ENCODE data around the gene P3H1. TPM values are rescaled to one million over a fixed set of nuclear protein-coding genes. Genes with fewer than 3 reads are reported as not detected.

Gene P3H1
- total RNA-seq, 1 experiment from 2014 or later: 29.8 TPM

DNA sequence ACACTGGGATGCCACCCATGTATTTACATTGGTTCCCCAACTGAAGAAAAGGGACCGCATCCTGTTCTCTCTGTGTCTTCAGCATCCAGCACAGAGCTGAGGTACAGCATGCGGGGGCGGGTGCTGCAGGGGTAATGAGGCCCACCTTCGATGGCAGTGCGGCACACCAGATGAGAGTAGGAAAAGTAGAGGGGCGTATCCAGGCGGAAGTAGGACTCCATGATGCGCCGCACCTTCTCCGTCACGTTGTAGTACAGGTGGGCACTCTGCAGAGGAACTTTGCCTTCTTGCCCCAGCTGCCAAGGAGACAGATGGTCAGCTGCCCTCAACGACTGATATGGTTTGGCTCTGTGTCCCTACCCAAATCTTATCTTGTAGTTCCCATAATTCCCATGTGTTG is 16.8 kb downstream of the P3H1 start:
- in situ Hi-C loops (cut with HindIII; ENCODE audit: low pct_unique_long_range_greater_than_20kb, low sequenced_read_pairs): no loop called here

DNA sequence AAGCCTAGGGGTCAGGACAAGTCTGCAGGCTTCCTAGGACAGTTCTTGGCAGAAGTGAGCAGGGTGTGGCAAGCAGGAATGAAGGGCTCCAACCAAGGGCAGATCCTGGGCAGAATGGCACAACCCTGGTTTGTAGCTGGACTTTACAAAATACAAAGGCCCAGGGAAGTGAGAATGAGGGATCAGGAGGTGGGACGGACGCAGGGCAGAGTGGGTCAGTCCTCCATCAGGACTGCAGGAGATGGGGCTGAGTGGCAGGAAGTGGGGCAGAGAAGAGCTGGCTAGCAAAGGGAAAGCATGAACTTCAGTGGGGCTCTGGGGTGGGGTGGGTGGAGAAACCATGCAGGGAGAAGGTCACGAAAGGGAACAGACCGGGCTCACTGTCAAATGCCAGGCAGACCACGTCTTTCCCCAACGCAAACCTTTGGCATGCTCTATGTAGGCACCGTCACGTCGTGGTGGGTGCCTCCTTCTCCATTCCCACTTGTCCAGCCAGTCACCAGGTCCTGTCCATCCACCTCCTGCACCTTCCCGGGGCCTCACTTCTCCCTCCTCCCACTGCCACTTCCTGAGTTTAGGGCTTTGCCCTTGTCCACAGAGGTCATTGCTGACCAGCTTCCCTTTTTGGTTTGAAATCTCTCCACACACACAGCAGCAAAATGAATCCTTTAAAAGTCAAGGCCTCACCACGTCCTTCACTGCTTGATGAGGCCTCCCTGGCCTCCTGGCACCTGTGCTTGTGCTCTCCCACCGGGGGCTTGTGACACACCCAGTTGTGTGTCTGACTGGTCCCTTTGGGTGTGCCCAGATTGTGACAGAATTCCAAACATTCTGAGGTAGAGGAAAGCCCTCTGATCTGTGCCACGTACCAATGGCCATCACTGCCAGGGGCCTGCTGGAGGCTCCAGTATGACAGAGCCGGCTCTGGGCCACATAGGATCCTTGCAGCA is 18.1 kb downstream of the P3H1 start:
- in situ Hi-C loops (cut with HindIII; ENCODE audit: low pct_unique_long_range_greater_than_20kb, low sequenced_read_pairs): no loop called here

More for the DNA sequence above, 16.8 kb downstream of the P3H1 start:
- no peak for DNase-seq (ENCODE audit: low read depth, low spot score)

DNA sequence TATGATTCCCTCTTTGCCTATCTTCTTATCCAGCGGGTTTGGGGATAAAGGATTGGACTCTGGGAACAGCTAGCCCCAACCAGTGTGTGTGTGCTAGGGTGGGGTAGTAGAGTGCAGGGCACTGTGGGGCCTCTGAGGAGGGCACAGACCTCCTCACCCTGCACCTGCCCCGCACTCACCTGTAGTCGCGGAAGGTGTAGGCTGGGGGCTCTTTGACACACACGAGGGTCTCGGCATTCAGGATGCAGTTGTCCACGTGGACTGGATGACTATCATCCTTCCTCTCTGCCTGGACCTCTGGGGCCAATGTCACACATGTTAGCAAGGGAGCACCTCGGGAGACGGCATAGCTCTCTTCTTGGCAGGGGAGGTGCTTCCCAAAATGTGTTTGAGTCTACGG is 18.8 kb downstream of the P3H1 start:
- in situ Hi-C loops (cut with HindIII; ENCODE audit: low pct_unique_long_range_greater_than_20kb, low sequenced_read_pairs): no loop called here
- no peak for DNase-seq (ENCODE audit: low read depth, low spot score)

More for the DNA sequence above, 18.1 kb downstream of the P3H1 start:
- DNase-seq (ENCODE audit: low read depth, low spot score): no peak

DNA sequence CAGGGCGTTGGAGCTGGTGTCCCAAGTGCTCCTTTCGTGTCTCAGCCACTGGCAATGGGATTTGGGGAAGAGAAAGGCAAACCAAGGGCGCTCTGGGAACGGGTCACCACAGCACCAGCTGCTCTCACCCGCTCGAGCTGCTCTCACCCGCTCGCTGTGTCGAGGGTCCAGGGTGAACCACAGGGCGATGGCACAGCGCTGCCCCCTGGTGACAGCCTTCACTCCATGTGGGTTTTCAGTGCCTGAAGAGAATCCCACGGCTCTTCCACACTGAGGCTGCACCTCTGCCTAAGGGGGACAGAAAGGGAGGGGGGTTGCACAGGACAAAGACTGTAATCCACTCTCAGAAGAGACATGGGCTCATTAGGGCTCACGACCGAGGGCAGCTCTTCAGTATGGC is 19.7 kb downstream of the P3H1 start:
- in situ Hi-C loops (cut with HindIII; ENCODE audit: low pct_unique_long_range_greater_than_20kb, low sequenced_read_pairs): no loop called here
- DNase-seq (ENCODE audit: low read depth, low spot score): peak; percentile 30

DNA sequence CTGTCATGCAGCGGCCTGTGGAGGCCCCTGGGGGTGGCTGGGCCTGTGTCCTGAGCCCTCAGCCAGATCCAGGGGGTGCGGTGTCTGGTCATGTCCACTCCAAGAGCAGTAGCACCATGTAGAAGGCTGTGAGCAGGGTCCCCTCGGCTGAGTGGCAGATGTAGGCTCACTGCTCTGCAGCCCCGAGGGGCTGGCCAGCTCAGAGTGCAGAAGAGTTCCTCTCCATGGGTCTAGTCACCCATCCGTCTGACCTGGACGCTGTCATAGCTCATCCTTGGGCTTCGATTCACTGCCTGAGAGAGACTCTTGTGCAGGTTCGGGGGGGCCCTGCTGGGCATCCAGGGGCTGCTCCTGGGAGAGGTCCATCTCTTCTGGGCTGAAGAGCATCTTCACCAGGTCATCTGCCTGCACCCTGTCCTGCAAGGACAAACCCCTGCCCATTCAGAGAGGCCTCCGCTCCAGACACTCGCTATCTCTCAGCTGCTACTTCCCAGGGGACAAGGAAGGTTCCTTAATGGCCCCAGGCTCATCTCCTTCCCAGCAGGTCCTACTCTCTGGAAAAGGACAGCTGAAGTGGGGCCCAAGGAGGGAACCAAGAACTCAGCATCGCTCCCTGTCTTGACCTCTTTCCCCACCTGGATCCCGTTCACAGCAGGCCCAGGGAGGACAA is 20.3 kb downstream of the P3H1 start:
- in situ Hi-C loops (cut with HindIII; ENCODE audit: low pct_unique_long_range_greater_than_20kb, low sequenced_read_pairs): no loop called here
- no peak for DNase-seq (ENCODE audit: low read depth, low spot score)

DNA sequence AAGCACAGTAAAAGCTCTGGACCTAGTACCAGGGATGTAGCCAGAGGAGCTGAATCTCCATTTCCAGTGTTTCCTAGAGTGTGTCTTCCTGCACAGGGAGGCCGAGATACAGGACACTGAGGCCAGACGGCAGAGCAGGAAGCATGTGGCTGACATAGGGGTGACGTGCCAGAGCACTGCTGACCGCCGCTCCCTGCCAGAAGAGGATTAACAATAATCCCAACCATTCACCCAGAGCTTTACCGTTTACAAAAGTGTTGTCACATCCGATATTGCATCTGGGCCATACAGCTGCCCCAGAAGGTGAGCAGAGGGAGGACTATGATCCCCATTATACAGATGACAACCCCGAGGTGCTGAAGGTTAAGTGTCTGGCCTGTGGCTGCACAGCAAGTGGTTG is 21.0 kb downstream of the P3H1 start:
- in situ Hi-C loops (cut with HindIII; ENCODE audit: low pct_unique_long_range_greater_than_20kb, low sequenced_read_pairs): no loop called here

DNA sequence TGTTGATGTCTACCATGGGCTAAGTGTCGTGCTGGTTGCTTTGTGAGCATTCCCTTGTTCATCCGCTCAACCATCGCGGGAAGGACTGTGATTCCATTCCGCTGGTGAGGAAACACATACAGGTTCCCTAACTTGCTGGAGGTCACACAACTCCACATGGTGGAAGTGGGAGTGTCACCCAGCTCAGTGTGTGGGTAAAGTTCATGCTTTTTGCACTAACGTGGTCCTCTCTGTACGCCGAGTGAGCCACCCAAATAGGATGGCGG is 22.7 kb downstream of the P3H1 start:
- in situ Hi-C loops (cut with HindIII; ENCODE audit: low pct_unique_long_range_greater_than_20kb, low sequenced_read_pairs): no loop called here
- no peak for DNase-seq (ENCODE audit: low read depth, low spot score)

More for the DNA sequence above, 21.0 kb downstream of the P3H1 start:
- no peak for DNase-seq (ENCODE audit: low read depth, low spot score)

DNA sequence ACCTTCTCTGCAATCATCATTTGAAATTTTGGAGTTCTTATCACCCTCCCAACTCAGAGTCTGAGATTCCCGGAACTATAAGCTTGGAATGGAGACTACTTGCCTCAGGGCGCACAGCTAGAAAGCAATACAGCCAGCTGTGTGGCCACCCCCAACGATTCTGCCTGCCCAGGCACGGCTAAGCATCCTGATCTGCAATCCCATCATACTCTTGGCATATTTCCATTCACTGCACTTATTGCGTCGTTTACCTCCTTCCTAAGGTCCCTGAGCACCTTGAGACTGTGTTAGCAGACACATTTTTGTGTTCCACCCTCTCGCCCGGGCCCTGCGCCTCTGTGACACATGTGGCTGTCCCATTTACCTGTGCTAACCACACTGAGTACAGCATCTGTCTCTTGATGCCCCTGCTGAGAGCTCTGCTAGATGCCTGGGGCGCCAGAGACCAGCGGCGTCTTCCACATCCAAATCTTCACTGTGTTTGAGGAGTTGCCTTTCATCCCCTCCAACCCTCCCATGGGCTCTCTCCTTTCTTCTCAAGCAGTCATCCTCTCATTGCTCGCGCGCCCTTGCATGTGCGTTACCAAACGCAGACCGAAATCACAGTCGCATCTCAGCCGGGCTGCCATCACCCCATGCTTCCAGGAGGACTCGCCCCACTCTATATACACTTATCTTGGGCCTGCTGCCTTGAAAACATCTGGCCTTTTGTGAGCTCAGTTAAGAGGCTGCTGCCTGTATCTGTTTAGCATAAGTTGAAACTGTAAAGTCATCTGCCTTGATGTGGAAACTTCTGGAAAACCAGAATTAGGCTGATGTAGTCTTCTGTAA is 23.3 kb downstream of the P3H1 start:
- no peak for DNase-seq (ENCODE audit: low read depth, low spot score)
- in situ Hi-C loops (cut with HindIII; ENCODE audit: low pct_unique_long_range_greater_than_20kb, low sequenced_read_pairs): no loop called here

DNA sequence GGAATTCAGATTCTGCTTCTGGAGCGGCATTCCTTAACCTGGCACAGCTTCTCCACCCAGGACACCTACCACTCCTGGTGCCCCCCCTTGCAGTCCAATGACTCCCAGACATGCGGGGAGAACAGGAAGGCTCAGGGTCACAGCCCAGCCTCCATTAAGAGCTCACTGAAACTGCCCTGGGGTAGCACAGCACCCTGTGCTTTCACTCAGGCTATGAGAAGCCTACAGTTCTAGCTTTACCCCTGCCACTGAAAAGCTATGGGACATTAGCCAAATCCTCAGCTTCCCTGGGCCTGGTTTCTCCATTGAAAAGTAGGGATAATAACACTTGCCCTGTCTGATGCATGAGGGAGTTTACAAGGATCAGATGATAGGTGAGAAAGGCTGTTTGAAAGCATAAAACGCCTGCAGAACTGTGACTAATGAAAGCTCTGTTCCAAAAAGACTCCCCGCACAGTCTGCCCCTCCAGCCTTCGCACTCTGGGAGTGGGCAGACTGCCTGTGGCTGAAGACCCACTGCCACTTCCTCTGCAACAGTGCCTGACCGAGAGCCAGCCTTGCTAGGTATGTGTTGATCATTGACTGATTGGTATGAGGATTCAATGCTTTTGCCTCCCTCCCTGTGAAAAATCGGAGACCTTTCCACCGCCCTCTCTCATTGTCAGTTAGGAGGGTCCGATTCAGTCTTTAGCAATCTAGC is 24.1 kb downstream of the P3H1 start:
- no peak for DNase-seq (ENCODE audit: low read depth, low spot score)
- in situ Hi-C loops (cut with HindIII; ENCODE audit: low pct_unique_long_range_greater_than_20kb, low sequenced_read_pairs): no loop called here

DNA sequence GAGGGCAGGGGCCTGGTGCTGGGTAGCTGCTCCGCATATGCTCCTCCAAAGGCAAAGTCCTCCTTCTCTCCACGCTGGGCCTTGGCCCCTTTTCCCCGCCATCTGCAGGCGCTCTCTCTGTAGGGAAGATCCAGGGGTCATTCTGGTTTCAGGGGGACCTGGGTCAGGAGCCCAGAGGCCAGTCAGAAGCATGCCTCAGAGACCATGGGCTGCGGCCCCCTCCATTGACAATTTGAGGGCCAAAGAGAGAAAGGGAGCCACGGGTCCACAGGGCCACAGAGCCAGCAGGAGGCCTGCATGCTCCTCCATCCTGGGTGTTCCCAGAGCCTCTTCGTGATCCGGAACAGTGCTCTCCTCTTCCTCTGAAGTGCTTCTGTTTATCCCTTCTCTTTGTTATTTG is 24.7 kb downstream of the P3H1 start:
- in situ Hi-C loops (cut with HindIII; ENCODE audit: low pct_unique_long_range_greater_than_20kb, low sequenced_read_pairs): no loop called here
- no peak for DNase-seq (ENCODE audit: low read depth, low spot score)

DNA sequence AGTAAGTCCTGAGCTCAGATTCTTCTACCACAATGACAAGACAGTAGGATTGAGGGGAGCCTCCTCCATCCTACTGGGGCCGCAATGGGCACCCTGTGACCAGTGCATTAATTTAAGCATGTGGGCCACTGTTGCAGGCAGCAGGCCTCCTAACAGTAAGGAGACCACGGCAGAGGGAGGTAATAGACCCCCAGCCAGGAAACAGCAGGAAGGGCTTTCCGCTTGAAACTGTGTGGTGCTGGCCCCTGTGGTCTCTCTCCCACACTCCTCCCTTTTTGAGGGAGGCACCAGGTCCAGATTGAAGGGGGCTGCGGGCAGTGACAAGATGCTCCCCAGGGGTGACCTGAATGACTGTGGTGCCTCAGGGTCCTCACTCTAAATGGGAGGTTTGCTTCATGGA is 25.1 kb downstream of the P3H1 start:
- DNase-seq (ENCODE audit: low read depth, low spot score): no peak
- in situ Hi-C loops (cut with HindIII; ENCODE audit: low pct_unique_long_range_greater_than_20kb, low sequenced_read_pairs): no loop called here

DNA sequence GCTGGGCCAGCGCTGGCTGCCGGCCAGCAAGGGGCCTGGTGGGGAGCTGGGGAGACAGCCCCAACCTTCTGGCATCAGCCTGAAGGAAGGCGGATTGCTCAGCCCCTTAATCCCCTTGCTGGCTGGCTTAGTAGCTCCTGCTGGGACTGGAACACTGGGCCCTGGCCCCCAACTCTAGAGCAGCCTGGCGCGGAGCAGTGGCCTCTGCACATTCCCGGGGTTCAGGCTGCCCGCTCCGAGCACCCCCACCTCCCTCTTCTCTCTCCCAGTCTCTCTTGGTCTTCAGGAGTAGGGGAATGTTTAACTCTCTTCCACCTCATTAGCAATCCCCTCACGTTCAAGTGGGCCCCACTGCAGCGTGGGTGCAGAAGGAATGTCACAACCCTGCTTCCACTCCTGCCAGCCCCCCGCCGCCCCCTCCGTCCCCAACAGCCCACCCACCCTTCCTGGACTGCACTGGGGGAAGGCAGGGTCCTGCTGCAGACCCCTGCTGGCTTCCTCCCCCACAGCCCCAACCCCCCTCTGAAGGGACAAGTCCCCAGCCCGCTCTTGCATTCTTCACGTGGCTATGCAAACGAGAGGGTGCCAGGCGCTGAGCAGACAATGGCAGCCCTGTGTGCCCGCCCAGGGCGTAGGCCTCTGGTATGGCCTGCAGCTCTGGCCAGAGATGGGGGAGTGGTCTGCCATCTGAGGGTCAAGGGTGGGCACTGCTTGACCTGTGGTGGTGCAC is 25.8 kb downstream of the P3H1 start:
- in situ Hi-C loops (cut with HindIII; ENCODE audit: low pct_unique_long_range_greater_than_20kb, low sequenced_read_pairs): no loop called here
- no peak for DNase-seq (ENCODE audit: low read depth, low spot score)

DNA sequence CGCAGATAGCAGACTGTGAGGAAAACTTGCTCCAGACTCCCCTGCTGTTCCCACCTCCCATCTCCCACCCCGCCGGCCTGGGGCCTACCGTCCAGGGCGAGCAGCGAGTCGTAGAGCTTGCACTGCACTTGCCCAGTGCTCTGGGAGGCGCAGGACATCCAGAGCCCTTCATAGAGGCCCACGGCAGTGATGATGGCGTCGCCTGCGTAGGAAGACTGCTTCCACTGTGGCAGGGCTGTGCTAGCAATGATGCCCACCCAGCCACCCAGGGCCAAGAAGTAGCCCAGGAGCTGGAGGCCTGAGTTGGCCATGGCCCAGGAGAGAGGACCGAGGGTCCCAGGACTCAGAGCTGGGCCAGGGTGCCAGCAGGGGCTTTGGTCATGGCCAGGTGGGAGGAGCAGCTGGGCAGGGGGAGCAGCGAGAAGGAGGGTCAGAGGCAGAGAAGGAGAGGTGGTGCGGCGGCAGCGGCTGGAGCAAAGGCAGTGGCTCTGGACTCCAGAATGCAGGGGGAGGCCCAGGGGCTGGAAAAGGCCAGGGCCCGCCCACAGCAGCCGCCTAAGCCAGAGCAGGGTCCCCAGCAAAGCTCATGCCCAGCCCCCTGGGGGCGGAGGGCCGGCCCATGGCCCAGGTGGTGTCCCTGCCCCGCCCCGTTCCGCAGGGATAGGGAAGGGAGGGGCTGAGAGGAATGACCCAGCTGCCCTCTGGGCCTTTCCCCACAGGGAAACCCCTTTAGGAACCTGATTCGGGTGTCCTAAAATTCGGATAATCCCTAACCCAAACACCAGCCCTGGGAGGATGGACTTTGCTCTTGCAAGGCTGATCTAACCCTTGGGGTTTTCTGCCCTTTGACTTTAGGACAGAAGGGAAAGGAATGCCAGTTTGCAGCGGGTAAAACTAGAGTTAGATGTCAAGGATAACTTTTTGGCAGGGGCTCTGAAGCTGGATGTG is 26.8 kb downstream of the P3H1 start, which contains the start of gene CLDN19:
TSS of gene CLDN19 (minus strand) at position 484 of the 948 bp plus-strand sequence. CDS start at position 311, 173 bp downstream.
- in situ Hi-C loops (cut with HindIII; ENCODE audit: low pct_unique_long_range_greater_than_20kb, low sequenced_read_pairs): no loop called here
- DNase-seq (ENCODE audit: low read depth, low spot score): no peak

DNA sequence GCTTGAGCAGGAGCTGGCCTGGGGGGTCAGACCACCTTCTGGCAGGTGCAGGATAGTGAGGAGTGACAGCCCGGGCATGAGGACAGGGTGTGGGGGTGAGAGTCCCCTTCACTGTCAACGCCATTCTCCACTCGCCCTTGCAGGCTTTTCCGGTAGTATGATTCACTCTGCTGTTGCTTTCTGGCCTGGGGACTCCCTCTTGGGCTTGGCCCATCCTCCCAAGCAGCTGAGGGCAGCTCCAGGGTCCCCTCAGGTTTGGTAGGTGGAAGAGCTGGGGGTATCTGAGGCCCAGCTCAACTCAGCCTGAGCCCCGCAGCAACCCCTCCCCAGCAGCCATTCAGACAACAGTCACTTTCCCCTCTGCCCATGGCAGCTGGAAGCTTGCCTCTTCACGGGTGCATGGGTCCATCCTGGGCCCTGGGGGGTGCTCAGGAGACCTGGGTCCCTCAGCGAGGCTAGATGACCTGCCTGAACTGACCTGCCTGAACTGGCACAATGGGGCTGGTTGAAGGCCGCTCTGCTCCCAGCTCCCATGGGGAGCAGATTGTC is 28.1 kb downstream of the P3H1 start:
- in situ Hi-C loops (cut with HindIII; ENCODE audit: low pct_unique_long_range_greater_than_20kb, low sequenced_read_pairs): no loop called here

DNA sequence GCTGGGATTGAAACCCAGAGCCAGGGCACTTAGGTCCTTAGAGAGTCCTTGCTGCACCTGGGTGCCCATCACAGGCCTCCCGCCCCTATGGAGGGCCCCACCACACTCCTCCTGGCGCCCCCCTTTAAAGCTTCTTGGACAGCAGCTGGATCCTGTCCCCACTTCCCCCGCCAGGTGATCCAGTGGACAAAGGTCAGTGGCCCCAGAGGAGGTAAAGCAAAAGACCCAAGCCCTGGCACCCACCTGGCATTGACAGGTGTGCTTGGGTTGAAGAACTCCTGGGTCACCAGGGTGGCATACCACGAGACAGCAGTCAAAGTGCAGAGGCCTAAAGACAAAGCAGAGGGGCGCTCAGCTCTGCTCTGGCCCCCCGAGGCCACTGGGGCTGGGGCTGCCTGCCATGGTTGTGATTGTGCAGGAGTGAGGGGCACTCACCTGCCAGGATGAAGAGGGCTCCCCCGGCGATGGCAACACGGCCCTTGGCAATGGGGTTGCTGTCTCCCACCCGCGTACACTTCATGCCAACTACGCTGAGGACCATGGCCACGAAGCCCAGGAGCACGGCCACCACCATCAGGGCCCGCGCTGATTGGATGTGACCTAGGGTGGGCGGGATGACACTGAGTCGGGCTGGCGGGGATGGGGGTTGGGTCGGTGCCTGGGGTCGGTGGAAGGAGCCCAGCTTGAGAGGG is 28.7 kb downstream of the P3H1 start:
- no peak for DNase-seq (ENCODE audit: low read depth, low spot score)
- in situ Hi-C loops (cut with HindIII; ENCODE audit: low pct_unique_long_range_greater_than_20kb, low sequenced_read_pairs): no loop called here

More for the DNA sequence above, 28.1 kb downstream of the P3H1 start:
- DNase-seq (ENCODE audit: low read depth, low spot score): no peak
